PC-9 (cell line): ENCODE data around the gene DUSP22. TPM values are rescaled to one million over a fixed set of nuclear protein-coding genes. Genes with fewer than 3 reads are reported as not detected.

Experiments
- BruUV-seq: library from RNA; stranded (reverse); fragments of 400-500 nt; replicated peaks from 2 replicates; lab custom pipeline; 2021; lab: Mats Ljungman, UMichigan
- CTCF ChIA-PET: fragments of 300-600 bp; sonication (Branson Sonifier 250); formaldehyde crosslinking; loops from one replicate; lab custom pipeline; 2022; ENCODE audit warnings: antibody characterized with exemption; lab: Charles Lee
- POLR2A ChIA-PET: fragments of 300-600 bp; sonication (Branson Sonifier 250); formaldehyde crosslinking; loops from one replicate; lab custom pipeline; 2022; ENCODE audit warnings: antibody characterized with exemption; ENCODE audit not compliant: unreplicated experiment; lab: Charles Lee
- DNase-seq, 2 experiments: peaks; one replicate each; pipeline versions ENCODE4 v3.0.0 to v3.0.0-alpha.2; 2015 to 2022; ENCODE audit warnings: mixed read lengths in 1 of 2
- H2AFZ ChIP-seq: fragments of 200-600 bp; sonication (generic); 2 replicates; pipeline ENCODE4 v1.8.1; 2017; ENCODE audit warnings: antibody characterized with exemption
- H3F3A ChIP-seq: fragments of 200-600 bp; sonication (generic); 2 replicates; pipeline ENCODE4 v1.8.1; 2017; ENCODE audit warnings: antibody characterized with exemption, mild to moderate bottlenecking, low read depth; ENCODE audit not compliant: insufficient read depth
- H3K27ac ChIP-seq: fragments of 200-600 bp; sonication (generic); 2 replicates; pipeline ENCODE4 v1.6.1; 2016; ENCODE audit warnings: mixed run types
- H3K27me3 ChIP-seq: fragments of 200-600 bp; sonication (generic); 2 replicates; pipeline ENCODE4 v1.6.1; 2016; ENCODE audit warnings: low read depth, mixed run types; ENCODE audit not compliant: insufficient read depth
- H3K36me3 ChIP-seq: fragments of 200-600 bp; sonication (generic); 2 replicates; pipeline ENCODE4 v1.6.1; 2016; ENCODE audit warnings: low read depth, mixed run types
- H3K4me1 ChIP-seq: fragments of 200-600 bp; sonication (generic); replicated peaks from 2 replicates; pipeline ENCODE4 v1.6.1; 2016; ENCODE audit warnings: mixed run types; ENCODE audit not compliant: insufficient read depth
- H3K4me2 ChIP-seq: fragments of 200-600 bp; sonication (generic); 2 replicates; pipeline ENCODE4 v1.6.1; 2017; ENCODE audit warnings: mixed run types
- H3K4me3 ChIP-seq: fragments of 200-600 bp; sonication (generic); 2 replicates; pipeline ENCODE4 v1.6.1; 2016; ENCODE audit warnings: mixed run types
- H3K79me2 ChIP-seq: fragments of 200-600 bp; sonication (generic); 2 replicates; pipeline ENCODE4 v1.6.1; 2017; ENCODE audit warnings: low read depth, mixed run types
- H3K9me2 ChIP-seq: fragments of 200-600 bp; sonication (generic); 2 replicates; pipeline ENCODE4 v1.8.1; 2017; ENCODE audit warnings: mild to moderate bottlenecking; ENCODE audit not compliant: insufficient read depth
- H3K9me3 ChIP-seq: fragments of 200-600 bp; sonication (generic); 2 replicates; pipeline ENCODE4 v1.8.1; 2016; ENCODE audit warnings: low read depth; ENCODE audit not compliant: insufficient read depth
- H4K20me1 ChIP-seq: fragments of 200-600 bp; sonication (generic); 2 replicates; pipeline ENCODE4 v1.8.1; 2017; ENCODE audit not compliant: insufficient read depth
- EZH2 ChIP-seq: fragments of 200-600 bp; sonication (generic); IDR thresholded peaks from 2 replicates; pipeline ENCODE4 v1.8.0; 2017; ENCODE audit warnings: antibody characterized with exemption, low read depth
- intact Hi-C: fragments of 100-400 bp; cut with micrococcal nuclease; formaldehyde crosslinking; loops from one replicate; pipeline ENCODE4 v1.10.0; 2022; ENCODE audit not compliant: unreplicated experiment
- total RNA-seq: library from RNA; stranded (reverse); gene quantifications from 2 replicates; pipeline ENCODE4 v1.2.3, GENCODE V29; 2021
- TF ChIP-seq, protein P1 (sequence below): fragments of 200-600 bp; sonication (generic); conservative IDR thresholded peaks from 2 replicates; pipeline ENCODE4 v1.6.1; 2017; ENCODE audit warnings: mixed run types, antibody characterized with exemption, mild to moderate bottlenecking, moderate library complexity

DUSP22 gene
- total RNA-seq, 1 experiment from 2014 or later: 25.5 TPM

DNA sequence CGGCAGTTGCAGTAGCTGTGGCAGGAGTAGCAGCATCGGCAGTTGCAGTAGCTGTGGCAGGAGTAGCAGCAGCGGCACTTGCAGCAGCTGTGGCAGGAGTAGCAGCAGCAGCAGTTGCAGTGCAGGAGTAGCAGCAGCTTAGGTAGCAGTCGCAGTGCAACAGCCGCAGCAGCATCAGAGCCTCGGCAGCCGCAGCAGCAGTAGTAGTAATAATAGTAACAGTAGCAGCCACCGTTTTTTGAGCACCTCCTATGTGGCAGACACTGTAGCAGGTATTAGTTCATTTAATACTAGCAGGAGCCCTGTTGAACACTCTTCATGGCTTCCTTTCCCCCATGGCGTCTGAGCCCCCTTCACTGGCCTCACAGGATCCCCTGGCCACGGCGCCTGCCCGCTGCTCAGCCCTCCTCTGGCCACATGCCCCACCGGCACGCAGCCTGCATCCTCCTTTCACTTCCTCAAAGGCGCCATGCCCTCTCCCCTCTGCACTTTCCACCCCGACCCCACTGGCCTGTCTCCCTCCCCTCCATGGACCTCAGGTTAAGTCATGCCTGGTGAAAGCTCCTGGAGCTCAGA is 80.1 kb downstream of the DUSP22 start:
- DNase-seq: no peak
- H3K9me2 ChIP-seq: no peaks in the 10 kb centered on the region
- no peak overlapping the region for H3K27ac ChIP-seq
- no peak overlapping the region for H3K4me2 ChIP-seq
- H3K4me3 ChIP-seq: no peak overlapping the region
- TF ChIP-seq EZH2: peak; percentile 39; the same call in 1 of the 2 replicates
- TF ChIP-seq, protein P1, sequence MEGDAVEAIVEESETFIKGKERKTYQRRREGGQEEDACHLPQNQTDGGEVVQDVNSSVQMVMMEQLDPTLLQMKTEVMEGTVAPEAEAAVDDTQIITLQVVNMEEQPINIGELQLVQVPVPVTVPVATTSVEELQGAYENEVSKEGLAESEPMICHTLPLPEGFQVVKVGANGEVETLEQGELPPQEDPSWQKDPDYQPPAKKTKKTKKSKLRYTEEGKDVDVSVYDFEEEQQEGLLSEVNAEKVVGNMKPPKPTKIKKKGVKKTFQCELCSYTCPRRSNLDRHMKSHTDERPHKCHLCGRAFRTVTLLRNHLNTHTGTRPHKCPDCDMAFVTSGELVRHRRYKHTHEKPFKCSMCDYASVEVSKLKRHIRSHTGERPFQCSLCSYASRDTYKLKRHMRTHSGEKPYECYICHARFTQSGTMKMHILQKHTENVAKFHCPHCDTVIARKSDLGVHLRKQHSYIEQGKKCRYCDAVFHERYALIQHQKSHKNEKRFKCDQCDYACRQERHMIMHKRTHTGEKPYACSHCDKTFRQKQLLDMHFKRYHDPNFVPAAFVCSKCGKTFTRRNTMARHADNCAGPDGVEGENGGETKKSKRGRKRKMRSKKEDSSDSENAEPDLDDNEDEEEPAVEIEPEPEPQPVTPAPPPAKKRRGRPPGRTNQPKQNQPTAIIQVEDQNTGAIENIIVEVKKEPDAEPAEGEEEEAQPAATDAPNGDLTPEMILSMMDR: no peak
- no peaks in the 10 kb centered on the region for H3K79me2 ChIP-seq
- no peaks in the 10 kb centered on the region for H3K36me3 ChIP-seq
- H3K9me3 ChIP-seq: no peaks in the 10 kb centered on the region
- ChIA-PET CTCF (no interaction called here), POLR2A (interaction anchor here (0.6 kb wide), 1 partner anchor 145 kb away, joined by 3 read pairs; no protein-coding TSS in a partner anchor)
- intact Hi-C loops: loop anchor here (10.0 kb wide), 1 partner anchor 158 kb away; no protein-coding TSS in a partner anchor
- H2AFZ ChIP-seq: no peak overlapping the region
- no TSS peak for BruUV-seq
- H3K4me1 ChIP-seq: no peaks in the 10 kb centered on the region
- H3K27me3 ChIP-seq: peaks cover 88% of the 10 kb centered on the region
- no peaks in the 10 kb centered on the region for H4K20me1 ChIP-seq
- no peaks in the 10 kb centered on the region for H3F3A ChIP-seq

DNA sequence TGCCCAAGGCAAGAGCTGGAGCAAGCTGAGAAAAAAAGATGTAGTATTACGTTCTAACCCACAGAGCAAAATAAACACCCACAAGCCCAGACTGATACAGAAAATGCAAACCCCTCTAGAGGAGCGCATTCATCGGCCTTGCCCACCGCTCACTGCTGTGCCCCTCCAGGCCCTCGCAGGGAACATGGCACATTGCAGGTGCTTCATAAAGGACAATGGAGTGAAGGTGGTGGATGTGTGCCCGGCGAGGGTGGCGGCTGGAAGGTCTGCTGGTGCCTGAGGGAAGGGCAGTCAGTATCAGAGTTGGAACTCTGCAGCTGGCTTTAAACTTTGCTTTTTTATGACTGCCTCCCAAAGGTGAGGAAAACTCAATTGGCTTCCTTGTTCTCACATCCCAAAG is 80.7 kb downstream of the DUSP22 start:
- POLR2A ChIA-PET: no interaction called here
- no peak for DNase-seq
- Histone ChIP-seq H3K9me3 (no peaks in the 10 kb centered on the region), H3F3A (no peaks in the 10 kb centered on the region), H3K36me3 (no peaks in the 10 kb centered on the region), H3K4me2 (no peak overlapping the region), H3K4me3 (no peak overlapping the region), H3K79me2 (no peaks in the 10 kb centered on the region), H3K27me3 (peaks cover 88% of the 10 kb centered on the region), H3K4me1 (no peaks in the 10 kb centered on the region), H3K9me2 (no peaks in the 10 kb centered on the region), H4K20me1 (no peaks in the 10 kb centered on the region), H3K27ac (no peak overlapping the region), H2AFZ (no peak overlapping the region)
- no TSS peak for BruUV-seq
- TF ChIP-seq, protein P1: no peak
- no peak for TF ChIP-seq EZH2
- CTCF ChIA-PET: no interaction called here
- intact Hi-C loops: loop anchor here (10.0 kb wide), 1 partner anchor 158 kb away; no protein-coding TSS in a partner anchor

DNA sequence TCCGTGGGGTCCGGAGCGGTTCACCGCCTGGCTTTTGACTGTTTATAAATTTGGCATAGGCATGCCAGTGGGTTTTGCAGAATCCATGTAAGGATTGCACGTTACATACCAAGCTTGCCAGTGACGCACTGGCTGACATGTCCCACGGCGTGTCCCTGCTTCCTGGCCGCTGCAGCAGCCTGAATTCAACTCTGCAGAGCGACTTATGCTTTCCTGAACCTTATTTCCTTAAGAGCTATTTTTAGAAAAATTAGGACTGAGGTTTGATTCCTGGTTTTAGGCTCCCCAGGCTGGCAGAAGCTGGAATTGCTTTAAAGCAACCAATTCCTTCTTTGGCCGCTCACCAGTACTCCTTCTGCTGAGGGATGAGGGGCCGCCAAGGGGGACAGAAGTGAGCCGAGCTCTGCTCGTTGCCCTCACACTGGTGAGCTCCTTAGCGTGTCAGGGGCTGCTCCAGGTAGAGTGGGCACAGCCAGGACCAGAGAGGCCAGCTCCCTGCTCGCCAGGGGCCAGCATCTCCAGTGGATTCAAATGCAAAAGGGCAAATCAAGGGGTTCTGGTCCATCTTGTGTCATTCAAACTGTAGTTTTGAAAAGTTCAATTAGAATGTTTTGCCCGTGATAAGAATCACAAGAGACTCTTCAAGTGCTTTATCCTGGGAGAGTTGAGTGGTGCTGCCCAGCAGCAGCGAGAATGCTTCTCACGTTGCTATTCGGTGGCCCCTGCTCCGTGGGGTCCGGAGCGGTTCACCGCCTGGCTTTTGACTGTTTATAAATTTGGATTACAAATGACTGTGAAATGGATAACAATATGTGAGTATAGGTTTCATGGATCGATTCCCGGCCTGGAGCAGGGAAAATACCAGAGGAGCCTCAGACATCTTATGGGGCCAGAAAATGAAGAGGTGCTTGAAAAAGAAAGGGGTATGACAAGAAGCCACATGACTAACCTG is 81.8 kb downstream of the DUSP22 start:
- Histone ChIP-seq H4K20me1 (no peaks in the 10 kb centered on the region), H3K27me3 (peaks cover 88% of the 10 kb centered on the region), H3K4me3 (no peak overlapping the region), H3K36me3 (no peaks in the 10 kb centered on the region), H3K79me2 (no peaks in the 10 kb centered on the region), H3K9me3 (no peaks in the 10 kb centered on the region), H3F3A (no peaks in the 10 kb centered on the region), H3K4me2 (no peak overlapping the region), H3K27ac (no peak overlapping the region), H2AFZ (no peak overlapping the region), H3K4me1 (no peaks in the 10 kb centered on the region), H3K9me2 (no peaks in the 10 kb centered on the region)
- CTCF ChIA-PET: interaction anchor here (0.8 kb wide), 1 partner anchor 158 kb away, joined by 3 read pairs; no protein-coding TSS in a partner anchor
- POLR2A ChIA-PET: interaction anchor here (0.7 kb wide), 1 partner anchor 13 kb away, joined by 3 read pairs; no protein-coding TSS in a partner anchor
- TF ChIP-seq, protein P1: no peak
- TF ChIP-seq EZH2: no peak
- no TSS peak for BruUV-seq
- intact Hi-C loops: loop anchor here (10.0 kb wide), 1 partner anchor 159 kb away; no protein-coding TSS in a partner anchor
- DNase-seq: no peak
